GM12878 (cell line): Measurements from ENCODE around the gene SLC2A1. TPM values are rescaled to one million over a fixed set of nuclear protein-coding genes. Genes with fewer than 3 reads are reported as not detected.

Experiments used
- ATAC-seq: fragments of 200-7000 bp; cut with Tn5 transposase; 3 replicates; pipeline ENCODE4 v1.9.1; 2020; ENCODE audit warnings: mild to moderate bottlenecking, moderate library complexity
- BruUV-seq: library from RNA; stranded (reverse); fragments of 400-500 nt; replicated peaks from 2 replicates; lab custom pipeline; 2021; lab: Mats Ljungman, UMichigan
- CTCF ChIA-PET: fragments of 300-600 bp; sonication (Branson Sonifier 250); formaldehyde crosslinking; extraction: SDS; loops from one replicate; lab custom pipeline; 2021; ENCODE audit warnings: inconsistent platforms; lab: Yijun Ruan, JAX
- POLR2A ChIA-PET: fragments of 350-600 bp; formaldehyde crosslinking; extraction: SDS; loops from one replicate; lab custom pipeline; 2021; ENCODE audit warnings: inconsistent platforms; lab: Charles Lee
- RAD21 ChIA-PET: fragments of 300-600 bp; sonication (Branson Sonifier 250); formaldehyde crosslinking; loops from one replicate; lab custom pipeline; 2023; ENCODE audit warnings: antibody characterized with exemption; ENCODE audit not compliant: unreplicated experiment; lab: Charles Lee
- SMC1A ChIA-PET: fragments of 300-600 bp; sonication (Branson Sonifier 250); formaldehyde crosslinking; loops from one replicate; lab custom pipeline; 2023; ENCODE audit not compliant: unreplicated experiment, uncharacterized antibody; lab: Charles Lee
- DNase-seq: peaks from one replicate; pipeline ENCODE4 v3.0.0-alpha.2; 2011; ENCODE audit warnings: low read depth, low spot score
- FAIRE-seq: peaks from 3 replicates; lab custom pipeline; 2011; peaks lifted over from hg19 to GRCh38; lab: Jason Lieb, UNC
- H2AFZ ChIP-seq: 2 replicates; pipeline ENCODE4 v1.6.0; 2011; ENCODE audit warnings: low read depth, low read length, control low read depth; ENCODE audit not compliant: control insufficient read depth
- H3K27ac ChIP-seq: 2 replicates; pipeline ENCODE4 v1.5.1; 2011; ENCODE audit warnings: control low read depth; ENCODE audit not compliant: control insufficient read depth, insufficient read depth
- H3K27me3 ChIP-seq, 2 experiments: replicated peaks in 1 of 2; 2 replicates each; pipeline versions ENCODE4 v1.6.0 to v1.6.1; 2011; ENCODE audit warnings: low read length in 1 of 2; ENCODE audit not compliant: control insufficient read depth in 2 of 2, insufficient read depth in 2 of 2
- H3K36me3 ChIP-seq, 2 experiments: 2 replicates each; pipeline ENCODE4 v1.5.1; 2011; ENCODE audit warnings: low read length in 1 of 2; ENCODE audit not compliant: control insufficient read depth in 2 of 2, insufficient read depth in 2 of 2
- H3K4me1 ChIP-seq: 2 replicates; pipeline ENCODE4 v1.6.1; 2011; ENCODE audit warnings: mild to moderate bottlenecking, low read length, moderate library complexity, mixed read lengths; ENCODE audit not compliant: control insufficient read depth, insufficient read depth
- H3K4me2 ChIP-seq: 2 replicates; pipeline ENCODE4 v1.6.0; 2011; ENCODE audit warnings: control low read depth; ENCODE audit not compliant: control insufficient read depth, insufficient read depth
- H3K4me3 ChIP-seq: fragments of 200-600 bp; sonication (generic); 2 replicates; pipeline ENCODE4 v1.5.1; 2016
- H3K79me2 ChIP-seq: 2 replicates; pipeline ENCODE4 v1.6.0; 2011; ENCODE audit warnings: low read length; ENCODE audit not compliant: control insufficient read depth, insufficient read depth
- H3K9ac ChIP-seq: 2 replicates; pipeline ENCODE4 v1.8.0; 2011; ENCODE audit warnings: low read length, control low read depth, mixed read lengths; ENCODE audit not compliant: control insufficient read depth, insufficient read depth
- H3K9me3 ChIP-seq: replicated peaks from 3 replicates; pipeline ENCODE4 v1.5.1; 2011; ENCODE audit warnings: mild to moderate bottlenecking, low read length; ENCODE audit not compliant: control insufficient read depth, insufficient read depth
- H4K20me1 ChIP-seq: 2 replicates; pipeline ENCODE4 v1.6.0; 2011; ENCODE audit not compliant: control insufficient read depth, insufficient read depth
- ATF3 ChIP-seq: IDR thresholded peaks from 2 replicates; pipeline ENCODE4 v1.6.1; 2011; ENCODE audit warnings: low read depth, mild to moderate bottlenecking, low read length, moderate library complexity, borderline replicate concordance; ENCODE audit errors: extremely low read depth
- CBX3 ChIP-seq: fragments of 200-600 bp; sonication (generic); IDR thresholded peaks from 2 replicates; pipeline ENCODE4 v1.6.1; 2016; ENCODE audit warnings: low read depth, borderline replicate concordance
- CREB1 ChIP-seq: IDR thresholded peaks from 2 replicates; pipeline ENCODE4 v1.6.1; 2012; ENCODE audit warnings: low read depth, mild to moderate bottlenecking, inconsistent platforms
- CUX1 ChIP-seq: IDR thresholded peaks from 2 replicates; pipeline ENCODE4 v1.6.1; 2012; ENCODE audit warnings: improper control_type of control experiment, low read depth, low read length; ENCODE audit not compliant: insufficient replicate concordance
- FOXK2 ChIP-seq: fragments of 450-650 bp; IDR thresholded peaks from 2 replicates; pipeline ENCODE4 v1.6.1; 2017; ENCODE audit warnings: mild to moderate bottlenecking, moderate library complexity
- IRF4 ChIP-seq: IDR thresholded peaks from 2 replicates; pipeline ENCODE4 v1.6.1; 2011; ENCODE audit warnings: low read depth, low read length
- SMAD5 ChIP-seq: IDR thresholded peaks from 2 replicates; pipeline ENCODE4 v1.6.1; 2016; ENCODE audit warnings: antibody characterized with exemption, low read depth
- SMC3 ChIP-seq: IDR thresholded peaks from 2 replicates; pipeline ENCODE4 v1.6.1; 2011; ENCODE audit warnings: low read length, improper control_type of control experiment, borderline replicate concordance
- TBL1XR1 ChIP-seq: IDR thresholded peaks from 2 replicates; pipeline ENCODE4 v1.6.1; 2012; ENCODE audit warnings: low read depth, low read length, improper control_type of control experiment
- ZNF207 ChIP-seq: fragments of 450-650 bp; IDR thresholded peaks from 2 replicates; pipeline ENCODE4 v1.6.1; 2014; ENCODE audit warnings: antibody characterized with exemption, mild to moderate bottlenecking, borderline replicate concordance
- ZNF384 ChIP-seq: IDR thresholded peaks from 2 replicates; pipeline ENCODE4 v1.6.1; 2012; ENCODE audit warnings: low read depth, mild to moderate bottlenecking, low read length, improper control_type of control experiment, borderline replicate concordance
- ZNF687 ChIP-seq: fragments of 450-650 bp; IDR thresholded peaks from 2 replicates; pipeline ENCODE4 v1.6.1; 2017; ENCODE audit warnings: mild to moderate bottlenecking, moderate library complexity
- ZZZ3 ChIP-seq: IDR thresholded peaks from 2 replicates; pipeline ENCODE4 v1.6.1; 2011; ENCODE audit warnings: low read depth; ENCODE audit not compliant: control insufficient read depth, insufficient read length
- WGBS: methylation state at CpG from one replicate; pipeline ENCODE4 v1.1.6; 2016; ENCODE audit warnings: low lambda C conversion rate; ENCODE audit not compliant: insufficient replicate concordance, insufficient coverage; ENCODE audit errors: missing lambda C conversion rate; 5-methylcytosine and 5-hydroxymethylcytosine counted together
- in situ Hi-C: fragments of 300-500 bp; cut with MboI; formaldehyde crosslinking; loops from 9 replicates; pipeline ENCODE4 v1.14.3; 2018; ENCODE audit warnings: mixed read lengths
- intact Hi-C: fragments of 100-400 bp; cut with micrococcal nuclease; formaldehyde crosslinking; loops from one replicate; pipeline ENCODE4 v1.14.2; 2022; ENCODE audit not compliant: unreplicated experiment
- polyA plus RNA-seq, 11 experiments: library from polyadenylated mRNA; depleted of rRNA in 4 of 11; unstranded in 6 of 11; stranded (reverse) in 5 of 11; fragments of >200 nt; fragmentation: Nextera tagmentation in 4 of 11; fragmentation: Illumina TruSeq in 1 of 11; extraction: Ambion mirVana in 4 of 11; extraction: Trizol in 1 of 11; gene quantifications; 1 replicate in 1 of 11; 2 replicates in 10 of 11; pipeline versions ENCODE4 v1.2.1 to v1.2.3, GENCODE V29; 2011 to 2016; ENCODE audit warnings: inconsistent platforms in 2 of 11, missing spikeins in 2 of 11, low read depth in 1 of 11
- total RNA-seq, 4 experiments: library from RNA; depleted of rRNA in 3 of 4; stranded (reverse); fragments of >200 nt in 3 of 4; fragmentation: Illumina TruSeq in 1 of 4; extraction: Trizol in 1 of 4; gene quantifications; 2 replicates each; pipeline versions ENCODE4 v1.2.1 to v1.2.3, GENCODE V29; 2013 to 2021

The SLC2A1 gene
- total and polyA plus RNA-seq, 10 of the 15 experiments (the other 5 are each of a cell fraction or from before 2014, with no cell fraction given), result 5.7 to 66.0 (median 44.2) TPM

GRCh38 chr1:42904434-42904833, 54.2 kb downstream of the SLC2A1 start:
- Histone ChIP-seq H3K27me3 (no peaks in the 10 kb centered on the region), H3K4me3 (no peak overlapping the region), H3K79me2 (no peaks in the 10 kb centered on the region), H3K36me3 (no peaks in the 10 kb centered on the region), H3K9me3 (no peaks in the 10 kb centered on the region), H3K4me1 (no peaks in the 10 kb centered on the region), H3K4me2 (no peak overlapping the region), H3K27ac (no peak overlapping the region), H4K20me1 (no peaks in the 10 kb centered on the region), H2AFZ (no peak overlapping the region), H3K9ac (no peak overlapping the region)
- ChIA-PET POLR2A (no interaction called here), CTCF (interaction anchor here (1.6 kb wide), 1 partner anchor 8 kb away, joined by 3 read pairs; no protein-coding TSS in a partner anchor), SMC1A (interaction anchor here (1.5 kb wide), 1 partner anchor 9 kb away, joined by 8 read pairs; no protein-coding TSS in a partner anchor), RAD21 (interaction anchor here (1.1 kb wide), 1 partner anchor 12 kb away, joined by 3 read pairs; no protein-coding TSS in a partner anchor)
- in situ Hi-C loops, result no loop called here
- FAIRE-seq, result no peak
- no TSS peak for BruUV-seq
- no peak for DNase-seq
- intact Hi-C loops, result no loop called here
- no peak for TF ChIP-seq ZNF207
- no peak for TF ChIP-seq CUX1
- no peak for TF ChIP-seq ZNF687
- TF ChIP-seq FOXK2, result no peak
- TF ChIP-seq ATF3, result no peak
- TF ChIP-seq CBX3, result no peak
- TF ChIP-seq ZZZ3, result no peak
- no peak for TF ChIP-seq SMAD5
- no peak for TF ChIP-seq IRF4
- TF ChIP-seq CREB1, result no peak
- no peak for TF ChIP-seq SMC3
- TF ChIP-seq TBL1XR1, result no peak
- TF ChIP-seq ZNF384, result no peak
- 0% methylated on average over 1 of the region's 1 CpG for WGBS
- ATAC-seq, result no peak
